ENCODE measurements around the gene ATG2B.

Gene ATG2B

GRCh38 chr14:96391293-96392118 lies 28.4 kb upstream of the ATG2B start:
- DNase-seq (ENCODE audit: insufficient read length, low spot score) (peak; percentile 65), FAIRE-seq (no peak)
- TF ChIP-seq CTCF (IDR thresholded peaks at IDR 0.05; ENCODE audit: insufficient read depth, missing control alignments), result no peak

- FAIRE-seq (no peak), DNase-seq (ENCODE audit: insufficient read length, low spot score) (no peak)
- TF ChIP-seq CTCF (IDR thresholded peaks at IDR 0.05; ENCODE audit: insufficient read depth, missing control alignments), result no peak
Measured at GRCh38 chr14:96390965-96391292, 27.8 kb upstream of the ATG2B start.

- TF ChIP-seq CTCF (IDR thresholded peaks at IDR 0.05; ENCODE audit: insufficient read depth, missing control alignments), result no peak
- no peak for FAIRE-seq
- DNase-seq (ENCODE audit: insufficient read length, low spot score), result no peak
Measured at GRCh38 chr14:96385385-96385784, 22.2 kb upstream of the ATG2B start.

- FAIRE-seq, result no peak
- no peak for DNase-seq (ENCODE audit: insufficient read length, low spot score)
- TF ChIP-seq CTCF (IDR thresholded peaks at IDR 0.05; ENCODE audit: insufficient read depth, missing control alignments), result no peak
Measured at GRCh38 chr14:96384740-96385139, 21.6 kb upstream of the ATG2B start.

- DNase-seq (ENCODE audit: insufficient read length, low spot score) (no peak), FAIRE-seq (peak; percentile 35)
- TF ChIP-seq CTCF (IDR thresholded peaks at IDR 0.05; ENCODE audit: insufficient read depth, missing control alignments), result no peak
Measured at GRCh38 chr14:96384053-96384452, 20.9 kb upstream of the ATG2B start.

- no peak for DNase-seq (ENCODE audit: insufficient read length, low spot score)
- TF ChIP-seq CTCF (IDR thresholded peaks at IDR 0.05; ENCODE audit: insufficient read depth, missing control alignments), result no peak
- FAIRE-seq, result peak; percentile 69
Measured at GRCh38 chr14:96383445-96383844, 20.3 kb upstream of the ATG2B start.

- no peak for DNase-seq (ENCODE audit: insufficient read length, low spot score)
- no peak for TF ChIP-seq CTCF (IDR thresholded peaks at IDR 0.05; ENCODE audit: insufficient read depth, missing control alignments)
- no peak for FAIRE-seq
Measured at GRCh38 chr14:96380735-96381134, 17.6 kb upstream of the ATG2B start.

All from D721Med (cell line).